Renal cortical epithelial cell (primary cell): Measurements from ENCODE around the gene CSF1R. TPM values are rescaled to one million over a fixed set of nuclear protein-coding genes. Genes with fewer than 3 reads are reported as not detected.
"Not testable (repeated sequence)": the region's sequence is repeated elsewhere in the genome, so short reads cannot be mapped to it uniquely, and the experiment has no call there.

Experiments used
- DNase-seq: peaks from one replicate; pipeline ENCODE4 v3.0.0-alpha.2; 2011; ENCODE audit warnings: low read depth
- total RNA-seq: library from RNA; depleted of rRNA; stranded (reverse); fragments of >200 nt; gene quantifications from 2 replicates; pipeline ENCODE4 v1.2.3, GENCODE V29; 2014

Gene CSF1R
- total RNA-seq, 1 donor from 2014 or later: not detected

DNA sequence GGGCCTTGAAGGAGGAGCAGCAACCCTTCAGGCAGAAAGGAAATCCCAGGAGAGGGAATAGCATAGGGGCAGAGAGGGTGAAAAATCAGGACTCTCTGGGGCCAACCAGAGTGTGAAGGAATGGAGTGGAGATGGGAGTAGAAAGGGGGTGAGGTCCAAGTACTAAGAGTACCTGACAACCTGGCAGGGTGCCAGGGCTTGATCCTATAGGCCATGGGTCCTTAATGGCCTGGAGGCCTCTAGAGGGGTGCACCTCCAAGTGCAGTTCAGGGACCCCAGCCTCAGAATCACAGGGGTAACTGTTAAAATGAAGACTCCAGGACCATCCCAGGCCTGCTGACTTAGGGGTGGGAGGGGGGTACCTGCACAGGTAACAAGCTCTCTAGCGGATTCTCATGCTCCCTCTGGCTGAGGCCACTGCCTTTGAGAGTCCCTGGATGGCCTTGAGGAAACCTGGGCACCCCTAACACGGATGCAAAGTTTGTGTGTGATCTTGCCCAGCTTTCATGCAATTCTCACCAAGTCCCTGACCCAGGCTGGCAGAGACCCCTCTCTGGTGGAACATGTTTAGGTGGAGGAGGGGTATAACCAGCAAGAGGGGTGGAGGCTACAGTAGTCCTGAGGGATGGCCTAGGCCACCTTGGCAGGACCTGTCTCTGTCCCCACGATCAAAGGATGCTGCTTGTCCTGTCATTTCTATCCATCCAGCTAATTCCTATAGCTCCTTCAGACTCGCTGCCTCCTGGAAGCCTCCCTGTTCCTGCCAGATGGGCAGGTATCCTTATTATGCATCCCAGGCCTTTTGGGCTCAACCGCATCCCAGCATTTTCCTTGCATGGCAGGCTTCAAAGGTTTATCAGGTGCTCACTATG is 17.6 kb upstream of the CSF1R start:
- DNase-seq: no peak

- no peak for DNase-seq
These were observed 14.7 kb upstream of the CSF1R start for GRCh38 chr5:150101023-150101422.

GRCh38 chr5:150097152-150097551 is 10.8 kb upstream of the CSF1R start:
- DNase-seq: no peak

DNA sequence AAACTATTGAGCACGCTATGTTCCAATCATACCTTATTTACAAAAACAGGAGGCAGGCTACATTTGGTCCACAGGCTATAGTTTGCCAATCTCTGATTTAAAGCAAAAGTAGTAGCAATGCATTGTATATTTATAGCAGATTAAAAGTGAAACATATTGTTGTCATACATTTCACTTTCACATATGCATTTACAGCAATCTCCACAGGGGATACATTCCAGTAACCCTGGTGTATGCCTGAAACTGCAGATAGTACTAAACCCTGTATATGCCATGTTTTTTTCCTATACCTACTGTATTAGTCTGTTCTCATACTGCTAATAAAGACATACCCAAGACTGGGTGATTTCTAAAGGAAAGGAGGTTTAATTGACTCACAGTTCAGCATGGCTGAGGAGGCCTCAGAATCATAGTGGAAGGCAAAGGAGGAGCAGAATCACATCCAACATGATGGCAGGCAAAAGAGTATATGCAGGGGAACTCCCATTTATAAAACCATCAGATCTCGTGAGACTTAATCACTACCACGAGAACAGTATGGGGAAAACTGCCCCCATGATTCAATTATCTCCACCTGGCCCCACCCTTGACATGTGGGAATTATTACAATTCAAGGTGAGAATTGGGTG is 5.9 kb upstream of the CSF1R start:
- DNase-seq: no peak

DNA sequence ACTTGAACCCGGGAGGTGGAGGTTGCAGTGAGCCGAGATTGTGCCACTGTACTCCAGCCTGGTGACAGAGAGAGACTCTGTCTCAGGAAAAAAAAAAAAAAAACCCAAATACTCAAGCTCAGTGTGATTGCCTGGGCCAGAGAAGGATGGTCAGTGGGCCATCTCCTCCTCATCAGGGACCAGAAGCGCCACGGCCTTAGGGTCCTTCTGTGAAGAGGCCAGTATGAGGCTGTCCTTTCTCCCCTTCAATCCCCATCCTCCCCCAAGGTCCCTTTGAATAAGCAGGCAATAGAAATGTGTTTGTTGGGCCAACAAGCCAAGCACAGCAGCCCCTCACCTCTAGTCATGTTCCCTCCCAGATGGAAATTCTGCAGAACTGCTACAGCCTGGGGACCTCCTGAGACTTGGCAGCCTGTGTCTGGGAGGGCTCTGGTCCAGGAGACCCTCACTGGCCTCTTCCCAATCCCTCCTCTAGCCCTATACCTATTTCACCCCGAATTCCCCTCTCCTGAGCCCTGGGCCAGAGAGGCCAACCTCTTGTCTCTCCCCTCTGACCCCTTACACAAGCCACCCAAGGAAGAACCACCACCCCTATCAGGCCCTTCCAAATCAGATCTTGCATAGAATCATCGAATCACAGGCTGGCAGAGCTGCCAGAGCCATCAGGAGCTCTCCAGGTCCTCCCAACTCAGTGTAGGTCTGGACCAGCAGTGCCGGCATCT is 1.0 kb downstream of the CSF1R start:
- no peak for DNase-seq

DNA sequence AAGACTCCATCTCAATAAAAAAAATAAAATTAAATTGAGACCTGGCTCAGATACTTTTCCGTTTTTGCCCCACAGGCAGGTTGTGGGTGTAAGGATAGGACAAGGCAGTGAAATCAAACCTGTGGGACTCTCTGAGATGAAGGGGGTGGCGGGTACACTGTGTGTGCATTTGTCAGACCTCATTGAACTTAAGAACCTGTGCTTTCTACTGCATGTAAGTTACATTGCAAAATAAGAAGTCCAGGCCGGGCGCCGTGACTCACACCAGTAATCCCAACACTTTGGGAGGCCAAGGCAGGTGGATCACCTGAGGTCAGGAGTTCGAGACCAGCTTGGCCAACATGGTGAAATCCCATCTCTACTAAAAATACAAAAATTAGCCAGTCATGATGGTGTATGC is 1.6 kb downstream of the CSF1R start:
- not testable (repeated sequence) for DNase-seq

GRCh38 chr5:150082889-150083288 is 3.5 kb downstream of the CSF1R start:
- no peak for DNase-seq

DNA sequence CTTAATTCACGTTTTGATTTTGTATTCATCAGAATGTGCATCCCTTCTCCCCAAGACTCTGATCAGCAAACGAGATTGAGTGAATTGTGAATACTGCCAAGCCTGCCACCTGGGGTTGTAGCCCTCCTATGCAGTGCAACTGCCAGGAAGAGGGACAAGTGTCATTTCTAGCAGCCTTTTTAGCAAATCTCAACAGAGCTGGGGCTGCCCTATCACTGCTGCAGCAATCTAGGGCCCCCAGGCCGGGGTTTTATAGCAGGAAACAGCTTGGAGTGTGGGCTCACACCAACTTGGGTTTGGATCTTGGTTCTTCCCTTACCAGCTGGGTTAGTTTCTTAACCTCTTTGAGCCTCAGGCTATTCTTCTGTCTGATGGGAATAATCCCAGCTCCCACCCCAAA is 4.0 kb downstream of the CSF1R start:
- DNase-seq: no peak

GRCh38 chr5:150081541-150082283 is 4.6 kb downstream of the CSF1R start:
- no peak for DNase-seq

- DNase-seq: no peak
These were observed 5.5 kb downstream of the CSF1R start for GRCh38 chr5:150080696-150081435.

- DNase-seq: no peak
These were observed 6.4 kb downstream of the CSF1R start for GRCh38 chr5:150079909-150080461.

- DNase-seq: no peak
These were observed 7.3 kb downstream of the CSF1R start for GRCh38 chr5:150078802-150079689.

DNA sequence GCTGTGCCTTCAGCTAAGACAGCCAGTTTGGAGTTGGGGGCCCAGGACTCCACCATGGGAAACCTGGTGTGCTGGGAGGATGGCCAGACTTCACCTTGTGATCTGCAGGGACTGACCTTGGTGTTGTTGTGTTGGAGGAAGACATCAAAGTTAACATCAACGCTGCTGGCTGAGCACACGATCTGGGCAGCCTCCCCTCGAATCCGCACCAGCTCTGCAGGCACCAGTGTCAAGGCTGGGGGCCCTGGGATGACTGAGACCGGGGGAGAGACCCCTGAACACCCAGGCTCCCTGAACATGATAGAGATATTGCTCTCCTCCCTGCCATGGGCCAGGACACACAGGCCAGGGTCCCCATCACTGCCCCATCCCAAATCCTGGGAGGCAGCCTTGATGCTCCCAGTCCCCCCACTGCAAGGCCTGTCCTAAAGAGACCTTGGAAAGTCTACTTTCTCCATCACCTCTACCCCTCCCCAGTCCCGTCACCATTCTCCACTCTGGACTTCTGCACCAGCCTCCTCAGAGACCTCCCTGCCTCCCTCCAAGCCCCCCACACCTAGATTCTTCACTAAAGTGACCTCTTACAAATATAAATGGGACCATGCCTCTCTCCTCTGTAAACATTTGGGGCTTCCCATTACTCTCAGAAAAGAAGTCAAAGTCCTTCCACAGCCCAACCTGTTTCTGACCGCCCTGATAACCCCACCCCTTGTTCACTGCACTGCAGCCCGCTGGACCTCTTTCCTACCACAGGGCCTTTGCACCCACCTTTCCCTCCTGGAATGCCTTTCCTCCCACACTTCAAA is 8.2 kb downstream of the CSF1R start:
- no peak for DNase-seq

- no peak for DNase-seq
These were observed 9.3 kb downstream of the CSF1R start for GRCh38 chr5:150077060-150077459.

- no peak for DNase-seq
These were observed 10.5 kb downstream of the CSF1R start for GRCh38 chr5:150075806-150076205.

DNA sequence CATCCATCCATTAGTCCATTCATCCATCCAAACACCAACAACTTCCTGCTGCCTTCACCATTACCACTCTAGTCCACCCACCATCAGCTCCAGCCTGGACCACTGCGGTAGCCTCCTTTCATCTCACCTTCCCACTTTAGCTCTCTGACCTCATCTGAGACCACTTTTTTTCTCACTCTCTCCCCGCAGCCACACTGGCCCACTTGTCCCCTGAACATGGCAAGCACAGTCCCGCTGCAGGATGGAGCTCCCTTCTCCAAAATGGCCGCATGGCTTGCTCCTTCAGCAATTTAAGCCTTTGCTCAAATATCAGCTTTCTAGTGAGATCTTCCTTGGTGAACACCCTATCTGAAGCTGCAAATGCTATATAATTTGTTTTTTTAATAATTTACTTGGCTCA is 11.1 kb downstream of the CSF1R start:
- no peak for DNase-seq

- no peak for DNase-seq
These were observed 12.7 kb downstream of the CSF1R start for GRCh38 chr5:150073677-150074076.

- DNase-seq: no peak
These were observed 13.2 kb downstream of the CSF1R start for GRCh38 chr5:150073086-150073625.

GRCh38 chr5:150070821-150071220 is 15.5 kb downstream of the CSF1R start:
- DNase-seq: no peak
